ENCODE results near the gene SULF2. TPM values are rescaled to one million over a fixed set of nuclear protein-coding genes. Genes with fewer than 3 reads are reported as not detected.
"Not testable (repeated sequence)": the region's sequence is repeated elsewhere in the genome, so short reads cannot be mapped to it uniquely, and the experiment has no call there.

The SULF2 gene
- polyA plus RNA-seq, 4 donors: 63.4 to 90.4 (median 76.6) TPM

- DNase-seq (ENCODE audit: low read depth in 4 of 4, low spot score in 3 of 4): no peak
These were observed 20.7 kb upstream of the SULF2 start for GRCh38 chr20:47805951-47806350.

- DNase-seq (ENCODE audit: low read depth in 4 of 4, low spot score in 3 of 4): not testable (repeated sequence)
These were observed 19.7 kb upstream of the SULF2 start for GRCh38 chr20:47804972-47805371.

GRCh38 chr20:47804224-47804825 is 19.0 kb upstream of the SULF2 start:
- DNase-seq (ENCODE audit: low read depth in 4 of 4, low spot score in 3 of 4): not testable (repeated sequence)

GRCh38 chr20:47802975-47803374 is 17.7 kb upstream of the SULF2 start:
- DNase-seq (ENCODE audit: low read depth in 4 of 4, low spot score in 3 of 4): no peak

GRCh38 chr20:47802226-47802920 is 17.1 kb upstream of the SULF2 start:
- no peak for DNase-seq (ENCODE audit: low read depth in 4 of 4, low spot score in 3 of 4)

- no peak for DNase-seq (ENCODE audit: low read depth in 4 of 4, low spot score in 3 of 4)
These were observed 16.5 kb upstream of the SULF2 start for GRCh38 chr20:47801759-47802158.

- DNase-seq (ENCODE audit: low read depth in 4 of 4, low spot score in 3 of 4): no peak
These were observed 15.8 kb upstream of the SULF2 start for GRCh38 chr20:47801079-47801478.

GRCh38 chr20:47800623-47801022 is 15.3 kb upstream of the SULF2 start:
- no peak for DNase-seq (ENCODE audit: low read depth in 4 of 4, low spot score in 3 of 4)

- DNase-seq (ENCODE audit: low read depth in 4 of 4, low spot score in 3 of 4): no peak
These were observed 13.9 kb upstream of the SULF2 start for GRCh38 chr20:47799116-47799715.

GRCh38 chr20:47796971-47797370 is 11.7 kb upstream of the SULF2 start:
- no peak for DNase-seq (ENCODE audit: low read depth in 4 of 4, low spot score in 3 of 4)

GRCh38 chr20:47795214-47795907 is 10.1 kb upstream of the SULF2 start:
- no peak for DNase-seq (ENCODE audit: low read depth in 4 of 4, low spot score in 3 of 4)

- not testable (repeated sequence) for DNase-seq (ENCODE audit: low read depth in 4 of 4, low spot score in 3 of 4)
These were observed 9.0 kb upstream of the SULF2 start for GRCh38 chr20:47794264-47794663.

GRCh38 chr20:47792021-47792618 is 6.8 kb upstream of the SULF2 start:
- no peak for DNase-seq (ENCODE audit: low read depth in 4 of 4, low spot score in 3 of 4)

GRCh38 chr20:47791084-47791599 is 5.9 kb upstream of the SULF2 start:
- DNase-seq (ENCODE audit: low read depth in 4 of 4, low spot score in 3 of 4): no peak

GRCh38 chr20:47790580-47790965 is 5.3 kb upstream of the SULF2 start:
- no peak for DNase-seq (ENCODE audit: low read depth in 4 of 4, low spot score in 3 of 4)

- DNase-seq (ENCODE audit: low read depth in 4 of 4, low spot score in 3 of 4): no peak
These were observed 4.7 kb upstream of the SULF2 start for GRCh38 chr20:47789764-47790579.

GRCh38 chr20:47789081-47789763 is 3.9 kb upstream of the SULF2 start:
- no peak for DNase-seq (ENCODE audit: low read depth in 4 of 4, low spot score in 3 of 4)

GRCh38 chr20:47788741-47789080 is 3.4 kb upstream of the SULF2 start:
- DNase-seq (ENCODE audit: low read depth in 4 of 4, low spot score in 3 of 4): no peak

- DNase-seq (ENCODE audit: low read depth in 4 of 4, low spot score in 3 of 4): no peak
These were observed 1.5 kb upstream of the SULF2 start for GRCh38 chr20:47786765-47787107.
